B cell (primary cell): Measurements from ENCODE around the gene KBTBD3. TPM values are rescaled to one million over a fixed set of nuclear protein-coding genes. Genes with fewer than 3 reads are reported as not detected.
A peak's percentile ranks its signal among the peaks of the same experiment; 100 is the strongest.

Experiments used
- ATAC-seq: fragments of 200-7000 bp; cut with Tn5 transposase; one replicate; pipeline ENCODE4 v1.10.0; 2021; ENCODE audit warnings: low read depth, mild to moderate bottlenecking, moderate number of reproducible peaks, moderate library complexity
- CTCF ChIA-PET: fragments of 350-600 bp; sonication (Branson Sonifier 250); formaldehyde crosslinking; loops from one replicate; lab custom pipeline; 2021; ENCODE audit warnings: antibody characterized with exemption, inconsistent platforms; lab: Charles Lee
- POLR2A ChIA-PET: fragments of 350-600 bp; sonication (Branson Sonifier 250); formaldehyde crosslinking; loops from one replicate; lab custom pipeline; 2021; ENCODE audit warnings: antibody characterized with exemption; lab: Charles Lee
- DNase-seq: peaks from one replicate; pipeline ENCODE4 v3.0.0; 2013
- H2AFZ ChIP-seq: 2 replicates; pipeline ENCODE4 v1.6.1; 2012; ENCODE audit warnings: mild to moderate bottlenecking, low read depth, low read length; ENCODE audit not compliant: insufficient read depth, poor library complexity, severe bottlenecking
- H3K27ac ChIP-seq, 2 donors: 1 replicate in 1 of 2; 2 replicates in 1 of 2; pipeline ENCODE4 v1.5.1; 2012 to 2013; ENCODE audit warnings: low read length in 2 of 2, mild to moderate bottlenecking in 2 of 2, moderate library complexity in 1 of 2
- H3K27me3 ChIP-seq, 4 experiments: fragments of 200-600 bp in 1 of 4; sonication (generic) in 1 of 4; replicated peaks in 1 of 4; 1 replicate in 2 of 4; 2 replicates in 2 of 4; pipeline versions ENCODE4 v1.6.1 to v1.7.0; 2013 to 2016; ENCODE audit warnings: low read length in 3 of 4, mild to moderate bottlenecking in 2 of 4, mixed read lengths in 1 of 4, moderate library complexity in 1 of 4; ENCODE audit not compliant: insufficient read depth in 4 of 4, control insufficient read depth in 3 of 4; ENCODE audit errors: control extremely low read depth in 1 of 4
- H3K36me3 ChIP-seq, 2 experiments: replicated peaks in 1 of 2; 1 replicate in 1 of 2; 2 replicates in 1 of 2; pipeline versions ENCODE4 v1.6.1 to v1.7.1; 2013; ENCODE audit warnings: low read length in 1 of 2; ENCODE audit not compliant: insufficient read depth in 2 of 2, control insufficient read depth in 1 of 2; ENCODE audit errors: control extremely low read depth in 1 of 2, extremely low read depth in 1 of 2
- H3K4me1 ChIP-seq, 2 donors: fragments of 200-600 bp in 1 of 2; sonication (generic) in 1 of 2; 1 replicate in 1 of 2; 2 replicates in 1 of 2; pipeline versions ENCODE4 v1.5.1 to v1.6.1; 2013 to 2017; ENCODE audit warnings: low read length in 2 of 2; ENCODE audit not compliant: control insufficient read depth in 2 of 2, insufficient read depth in 2 of 2
- H3K4me2 ChIP-seq: replicated peaks from 2 replicates; pipeline ENCODE3; 2012; ENCODE audit warnings: mild to moderate bottlenecking, low read depth, low read length; ENCODE audit not compliant: poor library complexity, severe bottlenecking
- H3K4me3 ChIP-seq, 5 experiments: fragments of 200-600 bp in 1 of 5; sonication (generic) in 1 of 5; 1 replicate in 3 of 5; 2 replicates in 2 of 5; pipeline versions ENCODE4 v1.5.1 to v1.7.0; 2011 to 2016; ENCODE audit warnings: low read length in 4 of 5, mild to moderate bottlenecking in 4 of 5, low read depth in 2 of 5, control low read depth in 1 of 5, moderate library complexity in 1 of 5; ENCODE audit not compliant: insufficient read depth in 1 of 5; ENCODE audit errors: control extremely low read depth in 1 of 5, extremely low read depth in 1 of 5
- H3K79me2 ChIP-seq: fragments of 200-600 bp; sonication (generic); one replicate; pipeline ENCODE4 v1.6.0; 2016; ENCODE audit warnings: low read length; ENCODE audit not compliant: control insufficient read depth, insufficient read depth
- H3K9ac ChIP-seq: fragments of 200-600 bp; sonication (generic); 2 replicates; pipeline ENCODE4 v1.6.1; 2017; ENCODE audit warnings: mild to moderate bottlenecking, low read length, moderate library complexity
- H3K9me3 ChIP-seq, 3 donors: one replicate each; pipeline versions ENCODE4 v1.6.1 to v1.7.1; 2013; ENCODE audit warnings: low read length in 2 of 3; ENCODE audit not compliant: control insufficient read depth in 2 of 3, insufficient read depth in 1 of 3; ENCODE audit errors: control extremely low read depth in 1 of 3
- H4K20me1 ChIP-seq: 2 replicates; pipeline ENCODE4 v1.6.0; 2012; ENCODE audit warnings: mild to moderate bottlenecking, low read length; ENCODE audit not compliant: insufficient read depth, control insufficient read depth, poor library complexity, severe bottlenecking
- H3K27ac Mint-ChIP-seq: one replicate; pipeline ENCODE4 v1.8.0; 2021; ENCODE audit warnings: mixed read lengths
- H3K27me3 Mint-ChIP-seq: one replicate; pipeline ENCODE4 v1.8.0; 2021; ENCODE audit warnings: mixed read lengths
- H3K4me1 Mint-ChIP-seq: one replicate; pipeline ENCODE4 v1.8.0; 2021; ENCODE audit warnings: mixed read lengths
- H3K4me3 Mint-ChIP-seq: one replicate; pipeline ENCODE4 v1.8.0; 2021; ENCODE audit warnings: mixed read lengths
- H3K9me3 Mint-ChIP-seq: one replicate; pipeline ENCODE4 v1.8.0; 2022; ENCODE audit warnings: mixed read lengths; ENCODE audit not compliant: insufficient read depth
- EZH2 ChIP-seq: IDR thresholded peaks from 2 replicates; pipeline ENCODE4 v1.6.1; 2012; ENCODE audit warnings: borderline replicate concordance, low read depth, mild to moderate bottlenecking, moderate library complexity, low read length; ENCODE audit not compliant: insufficient read depth, poor library complexity, severe bottlenecking
- WGBS: methylation state at CpG from one replicate; pipeline ENCODE4 v1.1.5; 2013; ENCODE audit warnings: missing lambda C conversion rate; ENCODE audit not compliant: insufficient coverage; 5-methylcytosine and 5-hydroxymethylcytosine counted together
- intact Hi-C: fragments of 100-400 bp; cut with micrococcal nuclease; formaldehyde crosslinking; loops from one replicate; pipeline ENCODE4 v1.10.0; 2022
- polyA plus RNA-seq: library from polyadenylated mRNA; depleted of rRNA; stranded (reverse); fragments of >200 nt; gene quantifications from 2 replicates; pipeline ENCODE4 v1.2.3, GENCODE V29; 2012
- total RNA-seq, 2 donors: library from RNA; stranded (reverse); fragments of 120-200 nt in 1 of 2; gene quantifications; 1 replicate in 1 of 2; 2 replicates in 1 of 2; pipeline versions ENCODE4 v1.2.3 to v1.2.4, GENCODE V29; 2013 to 2022
- TF ChIP-seq, protein P1 (sequence below): fragments of 200-600 bp; IDR thresholded peaks from one replicate; pipeline ENCODE4 v1.8.0; 2022; ENCODE audit warnings: antibody characterized with exemption, mild to moderate bottlenecking

The KBTBD3 gene
- total and polyA plus RNA-seq, 2 donors (not counting 1 experiment from before 2014, with no cell fraction given) = 1.8 to 15.5 TPM

DNA sequence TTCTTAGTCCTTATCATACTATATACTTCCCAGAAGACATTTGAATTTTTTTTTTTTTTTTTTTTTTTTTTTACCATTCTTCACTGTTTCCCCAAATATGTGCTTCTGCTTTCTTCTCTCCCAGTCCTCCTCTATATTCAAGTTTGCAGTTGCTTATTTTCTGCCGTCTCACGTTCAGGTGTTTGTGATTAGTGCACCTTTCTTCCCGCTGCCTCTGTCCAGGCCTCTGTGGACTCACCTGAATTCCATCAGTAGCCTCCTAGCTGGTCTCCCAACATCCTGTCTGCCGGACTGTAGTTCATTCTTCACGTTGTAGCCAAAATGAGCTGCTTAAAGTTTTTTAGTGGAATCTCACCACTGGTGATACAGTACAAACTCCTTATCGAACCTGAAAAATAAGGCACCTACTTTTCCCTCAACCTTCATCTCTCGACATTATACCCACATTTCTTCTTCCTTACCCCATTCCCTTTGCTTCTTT lies 54.3 kb downstream of the KBTBD3 start:
- intact Hi-C loops = loop anchor here (1.0 to 5.0 kb wide), 4 partner anchors 54 to 1984 kb away; partner anchors contain the start of genes AASDHPPT, ALKBH8, CUL5 and KBTBD3
- Histone ChIP-seq H3K27me3 (no peaks in the 10 kb centered on the region), H3K36me3 (no peaks in the 10 kb centered on the region), H2AFZ (peak overlapping the region; percentile 95), H4K20me1 (no peaks in the 10 kb centered on the region), H3K9ac (peak overlapping the region; percentile 88), H3K4me2 (peak overlapping the region; percentile 79), H3K27ac (peak overlapping the region; percentile 71 to 83), H3K79me2 (peaks cover 29% of the 10 kb centered on the region), H3K9me3 (peaks cover 0 to 1% (median 0%) of the 10 kb centered on the region in 3 donors), H3K4me1 (peaks cover 11 to 17% of the 10 kb centered on the region in 2 donors), H3K4me3 (peak overlapping the region; percentile 66 to 96 (median 82))
- 95% methylated on average over 7 of the region's 7 CpGs for WGBS
- ATAC-seq = no peak
- POLR2A ChIA-PET = no interaction called here
- no peak for DNase-seq
- peak overlapping the region; percentile 91 for H3K4me3 Mint-ChIP-seq
- H3K27me3 Mint-ChIP-seq = peaks cover 2% of the 10 kb centered on the region
- TF ChIP-seq EZH2 = no peak
- TF ChIP-seq, protein P1, sequence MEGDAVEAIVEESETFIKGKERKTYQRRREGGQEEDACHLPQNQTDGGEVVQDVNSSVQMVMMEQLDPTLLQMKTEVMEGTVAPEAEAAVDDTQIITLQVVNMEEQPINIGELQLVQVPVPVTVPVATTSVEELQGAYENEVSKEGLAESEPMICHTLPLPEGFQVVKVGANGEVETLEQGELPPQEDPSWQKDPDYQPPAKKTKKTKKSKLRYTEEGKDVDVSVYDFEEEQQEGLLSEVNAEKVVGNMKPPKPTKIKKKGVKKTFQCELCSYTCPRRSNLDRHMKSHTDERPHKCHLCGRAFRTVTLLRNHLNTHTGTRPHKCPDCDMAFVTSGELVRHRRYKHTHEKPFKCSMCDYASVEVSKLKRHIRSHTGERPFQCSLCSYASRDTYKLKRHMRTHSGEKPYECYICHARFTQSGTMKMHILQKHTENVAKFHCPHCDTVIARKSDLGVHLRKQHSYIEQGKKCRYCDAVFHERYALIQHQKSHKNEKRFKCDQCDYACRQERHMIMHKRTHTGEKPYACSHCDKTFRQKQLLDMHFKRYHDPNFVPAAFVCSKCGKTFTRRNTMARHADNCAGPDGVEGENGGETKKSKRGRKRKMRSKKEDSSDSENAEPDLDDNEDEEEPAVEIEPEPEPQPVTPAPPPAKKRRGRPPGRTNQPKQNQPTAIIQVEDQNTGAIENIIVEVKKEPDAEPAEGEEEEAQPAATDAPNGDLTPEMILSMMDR = no peak
- H3K4me1 Mint-ChIP-seq = peaks cover 42% of the 10 kb centered on the region
- CTCF ChIA-PET = interaction anchor here (0.7 to 2.2 kb wide), 3 partner anchors 16 to 67 kb away, joined by 3 to 10 read pairs (median 5); partner anchors contain the start of genes AASDHPPT and KBTBD3
- H3K9me3 Mint-ChIP-seq = peaks cover 3% of the 10 kb centered on the region
- peak overlapping the region; percentile 86 for H3K27ac Mint-ChIP-seq
